Epithelial cell of esophagus (primary cell): ENCODE data around the gene SMTN.
A peak's percentile ranks its signal among the peaks of the same experiment; 100 is the strongest.

Experiments
- DNase-seq: peaks from one replicate; pipeline ENCODE4 v3.0.0; 2010; ENCODE audit warnings: low read depth
- H3K4me3 ChIP-seq: 2 replicates; pipeline ENCODE4 v1.5.1; 2011; ENCODE audit warnings: mild to moderate bottlenecking, low read length, control low read depth
- CTCF ChIP-seq: IDR thresholded peaks from 2 replicates; pipeline ENCODE4 v1.5.1; 2011; ENCODE audit warnings: low read depth, mild to moderate bottlenecking, low read length, control low read depth, inconsistent platforms; ENCODE audit not compliant: insufficient read depth; ENCODE audit errors: missing control alignments

SMTN gene

GRCh38 chr22:31140746-31141145, 59.6 kb downstream of the SMTN start:
- H3K4me3 ChIP-seq = no peak overlapping the region
- no peak for DNase-seq

GRCh38 chr22:31141551-31141950, 60.4 kb downstream of the SMTN start:
- no peak for DNase-seq
- no peak overlapping the region for H3K4me3 ChIP-seq
- TF ChIP-seq CTCF = no peak

More at GRCh38 chr22:31140746-31141145, 59.6 kb downstream of the SMTN start:
- TF ChIP-seq CTCF = no peak

- no peak overlapping the region for H3K4me3 ChIP-seq
- no peak for TF ChIP-seq CTCF
- peak; percentile 62 for DNase-seq
Observed at GRCh38 chr22:31142285-31142684, 61.2 kb downstream of the SMTN start.

- DNase-seq = no peak
- no peak overlapping the region for H3K4me3 ChIP-seq
- no peak for TF ChIP-seq CTCF
Observed at GRCh38 chr22:31143038-31143437, 61.9 kb downstream of the SMTN start.

- H3K4me3 ChIP-seq = no peak overlapping the region
- no peak for TF ChIP-seq CTCF
- DNase-seq = no peak
Observed at GRCh38 chr22:31143537-31143936, 62.4 kb downstream of the SMTN start.

GRCh38 chr22:31144223-31144622, 63.1 kb downstream of the SMTN start:
- peak; percentile 73 for DNase-seq

More at GRCh38 chr22:31144223-31144622, 63.1 kb downstream of the SMTN start:
- TF ChIP-seq CTCF = no peak
- no peak overlapping the region for H3K4me3 ChIP-seq
